Measurements from ENCODE around the gene EEIG2. TPM values are rescaled to one million over a fixed set of nuclear protein-coding genes. Genes with fewer than 3 reads are reported as not detected.

The EEIG2 gene
- total and polyA plus RNA-seq, 2 donors (not counting 3 experiments of a cell fraction or from before 2014, with no cell fraction given): 2.5 to 7.2 TPM

GRCh38 chr1:108512239-108513043 is 47.5 kb upstream of the EEIG2 start:
- no peaks in the 10 kb centered on the region for H3K36me3 ChIP-seq (ENCODE audit: control insufficient read depth in 2 of 2, extremely low read depth in 1 of 2, insufficient read depth in 2 of 2, low read length in 2 of 2)
- CTCF ChIA-PET: interaction anchor here (0.7 to 4.4 kb wide), 24 partner anchors 10 to 730 kb away, joined by 3 to 340 read pairs (median 4); partner anchors contain the start of genes EEIG2, HENMT1 and PRPF38B
- no peaks in the 10 kb centered on the region for H3K9me3 ChIP-seq (replicated peaks; ENCODE audit: control insufficient read depth, insufficient read depth, low read length)
- no peaks in the 10 kb centered on the region for H3K9me1 ChIP-seq (replicated peaks; ENCODE audit: control insufficient read depth, extremely low read depth, insufficient read depth, low read length)
- no peaks in the 10 kb centered on the region for H3K79me2 ChIP-seq (ENCODE audit: control insufficient read depth, insufficient read depth, low read length)
- H3K9ac ChIP-seq (replicated peaks; ENCODE audit: extremely low read depth, insufficient read depth, low read length): no peak overlapping the region
- H2AFZ ChIP-seq (ENCODE audit: low read depth, low read length): no peak overlapping the region
- no TSS peak for BruUV-seq (replicated peaks)
- POLR2A ChIA-PET: no interaction called here
- DNase-seq (ENCODE audit: low read depth, low spot score) (peak; percentile 39), FAIRE-seq (peak; percentile 42)
- no peak overlapping the region for H3K27ac ChIP-seq (ENCODE audit: insufficient read depth, low read depth, low read length)
- H3K27me3 ChIP-seq (ENCODE audit: control insufficient read depth in 2 of 2, insufficient read depth in 2 of 2, low read length in 2 of 2): peaks cover 2 to 9% of the 10 kb centered on the region in 2 experiments
- H3K4me1 ChIP-seq (ENCODE audit: control insufficient read depth, extremely low read depth, insufficient read depth, low read length): no peaks in the 10 kb centered on the region
- H4K20me1 ChIP-seq (replicated peaks; ENCODE audit: control insufficient read depth, extremely low read depth, insufficient read depth, low read length): no peaks in the 10 kb centered on the region
- intact Hi-C loops (cut with micrococcal nuclease) (loop anchor here (1.0 to 5.0 kb wide), 5 partner anchors 49 to 386 kb away; partner anchors contain the start of genes PRPF38B and STXBP3), dilution Hi-C loops (cut with MboI; ENCODE audit: extremely low pct_ligation_motif_present, low sequenced_read_pairs) (no loop called here)
- no peak overlapping the region for H3K4me2 ChIP-seq (ENCODE audit: insufficient read depth, low read length)
- no peak for TF ChIP-seq MAX (IDR thresholded peaks at IDR 0.05; ENCODE audit: insufficient read depth, insufficient read length)
- peak; percentile 43 to 53 for TF ChIP-seq CTCF (IDR thresholded peaks at IDR 0.05; ENCODE audit: extremely low read depth in 1 of 2, insufficient read depth in 1 of 2, low read depth in 1 of 2, low read length in 2 of 2)
- no peak overlapping the region for H3K4me3 ChIP-seq (replicated peaks in 1 of 3; ENCODE audit: insufficient read depth in 1 of 3, low read depth in 1 of 3, low read length in 3 of 3)

GRCh38 chr1:108513044-108513415 is 46.9 kb upstream of the EEIG2 start:
- H3K9ac ChIP-seq (replicated peaks; ENCODE audit: extremely low read depth, insufficient read depth, low read length): no peak overlapping the region
- H4K20me1 ChIP-seq (replicated peaks; ENCODE audit: control insufficient read depth, extremely low read depth, insufficient read depth, low read length): no peaks in the 10 kb centered on the region
- no peak overlapping the region for H3K27ac ChIP-seq (ENCODE audit: insufficient read depth, low read depth, low read length)
- no TSS peak for BruUV-seq (replicated peaks)
- TF ChIP-seq JUN (IDR thresholded peaks at IDR 0.05; ENCODE audit: borderline replicate concordance, insufficient read depth, insufficient read length, low read depth): no peak
- no peak for TF ChIP-seq POLR2A (IDR thresholded peaks at IDR 0.05; ENCODE audit: low read depth, low read length)
- no peak for TF ChIP-seq CTCF (IDR thresholded peaks at IDR 0.05; ENCODE audit: extremely low read depth in 1 of 2, insufficient read depth in 1 of 2, low read depth in 1 of 2, low read length in 2 of 2)
- TF ChIP-seq GATA2 (IDR thresholded peaks at IDR 0.05; ENCODE audit: insufficient read depth, insufficient read length, low read depth, low read length): no peak
- no peak for TF ChIP-seq MYC (IDR thresholded peaks at IDR 0.05; ENCODE audit: low read depth, low read length)
- no peak for TF ChIP-seq MAX (IDR thresholded peaks at IDR 0.05; ENCODE audit: insufficient read depth, insufficient read length)
- TF ChIP-seq EZH2 (IDR thresholded peaks at IDR 0.05; ENCODE audit: borderline replicate concordance, low read depth, low read length, severe bottlenecking): no peak
- no peak for TF ChIP-seq FOS (IDR thresholded peaks at IDR 0.05; ENCODE audit: borderline replicate concordance, insufficient read depth, low read length)
- no peak for TF ChIP-seq POLR2AphosphoS5 (IDR thresholded peaks at IDR 0.05; ENCODE audit: insufficient read depth, low read depth, low read length)
- no peak overlapping the region for H3K4me3 ChIP-seq (replicated peaks in 1 of 3; ENCODE audit: insufficient read depth in 1 of 3, low read depth in 1 of 3, low read length in 3 of 3)
- ChIA-PET CTCF (interaction anchor here (0.7 to 4.4 kb wide), 23 partner anchors 9 to 731 kb away, joined by 3 to 340 read pairs (median 5); partner anchors contain the start of genes EEIG2, HENMT1 and PRPF38B), POLR2A (no interaction called here)
- H3K36me3 ChIP-seq (ENCODE audit: control insufficient read depth in 2 of 2, extremely low read depth in 1 of 2, insufficient read depth in 2 of 2, low read length in 2 of 2): no peaks in the 10 kb centered on the region
- DNase-seq (ENCODE audit: low read depth, low spot score) (no peak), FAIRE-seq (no peak)
- no peaks in the 10 kb centered on the region for H3K79me2 ChIP-seq (ENCODE audit: control insufficient read depth, insufficient read depth, low read length)
- H2AFZ ChIP-seq (ENCODE audit: low read depth, low read length): no peak overlapping the region
- H3K4me2 ChIP-seq (ENCODE audit: insufficient read depth, low read length): no peak overlapping the region
- intact Hi-C loops (cut with micrococcal nuclease) (loop anchor here (5.0 kb wide), 1 partner anchor 179 kb away; the partner anchor contains the start of gene PRPF38B), dilution Hi-C loops (cut with MboI; ENCODE audit: extremely low pct_ligation_motif_present, low sequenced_read_pairs) (no loop called here)
- peaks cover 2 to 9% of the 10 kb centered on the region in 2 experiments for H3K27me3 ChIP-seq (ENCODE audit: control insufficient read depth in 2 of 2, insufficient read depth in 2 of 2, low read length in 2 of 2)
- H3K4me1 ChIP-seq (ENCODE audit: control insufficient read depth, extremely low read depth, insufficient read depth, low read length): no peaks in the 10 kb centered on the region
- no peaks in the 10 kb centered on the region for H3K9me1 ChIP-seq (replicated peaks; ENCODE audit: control insufficient read depth, extremely low read depth, insufficient read depth, low read length)
- H3K9me3 ChIP-seq (replicated peaks; ENCODE audit: control insufficient read depth, insufficient read depth, low read length): no peaks in the 10 kb centered on the region

All from endothelial cell of umbilical vein (primary cell).